Gastrocnemius medialis (tissue), 4 donors: ENCODE measurements around the gene GNG11. TPM values are rescaled to one million over a fixed set of nuclear protein-coding genes. Genes with fewer than 3 reads are reported as not detected.

Source experiments
- ATAC-seq, 2 donors: fragments of 150-250 bp; one replicate each; pipeline ENCODE4 v1.9.1; 2016
- DNase-seq, 2 donors: peaks; one replicate each; pipeline ENCODE4 v3.0.0-alpha.2; 2019
- H3K27ac ChIP-seq, 4 donors: fragments of 200-600 bp; sonication (generic); 1 replicate in 1 of 4; 2 replicates in 3 of 4; pipeline ENCODE4 v1.5.1; 2016 to 2018; ENCODE audit warnings: mild to moderate bottlenecking in 2 of 4, moderate library complexity in 1 of 4
- H3K27me3 ChIP-seq, 3 donors: fragments of 200-600 bp; sonication (generic) in 2 of 3; 1 replicate in 1 of 3; 2 replicates in 2 of 3; pipeline versions ENCODE4 v1.5.1 to v1.6.0; 2016 to 2019; ENCODE audit warnings: mild to moderate bottlenecking in 1 of 3, moderate library complexity in 1 of 3
- H3K36me3 ChIP-seq, 2 donors: fragments of 200-600 bp; sonication (generic) in 1 of 2; one replicate each; pipeline ENCODE4 v1.5.1; 2017 to 2018
- H3K4me1 ChIP-seq, 2 donors: fragments of 200-600 bp; sonication (generic) in 1 of 2; one replicate each; pipeline ENCODE4 v1.5.1; 2016 to 2017; ENCODE audit warnings: mild to moderate bottlenecking in 2 of 2
- H3K4me3 ChIP-seq, 4 donors: fragments of 200-600 bp; sonication (generic) in 3 of 4; 1 replicate in 1 of 4; 2 replicates in 3 of 4; pipeline ENCODE4 v1.5.1; 2016 to 2019; ENCODE audit warnings: mild to moderate bottlenecking in 2 of 4
- H3K9me3 ChIP-seq, 3 donors: fragments of 200-600 bp; sonication (generic) in 2 of 3; 1 replicate in 1 of 3; 2 replicates in 2 of 3; pipeline ENCODE4 v1.5.1; 2016 to 2019
- POLR2A ChIP-seq, 2 donors: fragments of 450-650 bp; IDR thresholded peaks; one replicate each; pipeline ENCODE4 v1.6.1; 2017; ENCODE audit warnings: antibody characterized with exemption in 2 of 2, mild to moderate bottlenecking in 2 of 2, moderate library complexity in 2 of 2
- in situ Hi-C, 4 donors: fragments of 200-750 bp; cut with MboI; loops; one replicate each; pipeline versions ENCODE4 v1.15.0 to v1.8.0; 2017; ENCODE audit warnings: low sequenced_read_pairs in 4 of 4
- intact Hi-C: fragments of 100-400 bp; cut with DNase I; formaldehyde crosslinking; loops from one replicate; pipeline ENCODE4 v1.15.1; 2023; ENCODE audit warnings: low total_unique reads
- total RNA-seq, 4 donors: library from RNA; depleted of rRNA; stranded (reverse); fragments of >200 nt; gene quantifications; one replicate each; pipeline versions ENCODE4 v1.1.0 to v1.2.3, GENCODE V29; 2016
- TF ChIP-seq, protein P1 (sequence below), 5 experiments: fragments of 450-650 bp in 3 of 5; fragments of 200-600 bp in 2 of 5; sonication (generic) in 2 of 5; IDR thresholded peaks in 4 of 5; conservative IDR thresholded peaks in 1 of 5; 1 replicate in 4 of 5; 2 replicates in 1 of 5; pipeline ENCODE4 v1.5.1; 2016 to 2019; ENCODE audit warnings: antibody characterized with exemption in 5 of 5, mild to moderate bottlenecking in 3 of 5, moderate library complexity in 3 of 5

Gene GNG11
- total RNA-seq, 4 donors from 2014 or later = 4.6 to 11.4 (median 6.9) TPM

- peak overlapping the region in 1 of 4 donors; percentile 5 for H3K27ac ChIP-seq
- intact Hi-C loops = no loop called here
- ATAC-seq = no peak
These were observed 27.9 kb downstream of the GNG11 start for GRCh38 chr7:93949423-93949822.

GRCh38 chr7:93955304-93955703 lies 33.8 kb downstream of the GNG11 start:
- in situ Hi-C loops (no loop called here), intact Hi-C loops (no loop called here)
- no peak overlapping the region for H3K27ac ChIP-seq
- H3K4me3 ChIP-seq = no peak overlapping the region
- no peaks in the 10 kb centered on the region for H3K36me3 ChIP-seq
- ATAC-seq (no peak), DNase-seq (no peak)
- no peaks in the 10 kb centered on the region for H3K4me1 ChIP-seq
- no peaks in the 10 kb centered on the region for H3K27me3 ChIP-seq
- TF ChIP-seq, protein P1, sequence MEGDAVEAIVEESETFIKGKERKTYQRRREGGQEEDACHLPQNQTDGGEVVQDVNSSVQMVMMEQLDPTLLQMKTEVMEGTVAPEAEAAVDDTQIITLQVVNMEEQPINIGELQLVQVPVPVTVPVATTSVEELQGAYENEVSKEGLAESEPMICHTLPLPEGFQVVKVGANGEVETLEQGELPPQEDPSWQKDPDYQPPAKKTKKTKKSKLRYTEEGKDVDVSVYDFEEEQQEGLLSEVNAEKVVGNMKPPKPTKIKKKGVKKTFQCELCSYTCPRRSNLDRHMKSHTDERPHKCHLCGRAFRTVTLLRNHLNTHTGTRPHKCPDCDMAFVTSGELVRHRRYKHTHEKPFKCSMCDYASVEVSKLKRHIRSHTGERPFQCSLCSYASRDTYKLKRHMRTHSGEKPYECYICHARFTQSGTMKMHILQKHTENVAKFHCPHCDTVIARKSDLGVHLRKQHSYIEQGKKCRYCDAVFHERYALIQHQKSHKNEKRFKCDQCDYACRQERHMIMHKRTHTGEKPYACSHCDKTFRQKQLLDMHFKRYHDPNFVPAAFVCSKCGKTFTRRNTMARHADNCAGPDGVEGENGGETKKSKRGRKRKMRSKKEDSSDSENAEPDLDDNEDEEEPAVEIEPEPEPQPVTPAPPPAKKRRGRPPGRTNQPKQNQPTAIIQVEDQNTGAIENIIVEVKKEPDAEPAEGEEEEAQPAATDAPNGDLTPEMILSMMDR (IDR thresholded peaks at IDR 0.05 in 4 of 5, conservative IDR thresholded peaks at IDR 0.05 in 1 of 5) = no peak
- TF ChIP-seq POLR2A (IDR thresholded peaks at IDR 0.05) = no peak
- no peaks in the 10 kb centered on the region for H3K9me3 ChIP-seq

More at GRCh38 chr7:93949423-93949822, 27.9 kb downstream of the GNG11 start:
- Histone ChIP-seq H3K4me3 (no peak overlapping the region), H3K4me1 (no peaks in the 10 kb centered on the region), H3K36me3 (no peaks in the 10 kb centered on the region), H3K27me3 (no peaks in the 10 kb centered on the region), H3K9me3 (no peaks in the 10 kb centered on the region)
- in situ Hi-C loops = no loop called here
- DNase-seq = no peak
- TF ChIP-seq POLR2A (IDR thresholded peaks at IDR 0.05) = no peak
- TF ChIP-seq, protein P1 (IDR thresholded peaks at IDR 0.05 in 4 of 5, conservative IDR thresholded peaks at IDR 0.05 in 1 of 5) = no peak

DNA sequence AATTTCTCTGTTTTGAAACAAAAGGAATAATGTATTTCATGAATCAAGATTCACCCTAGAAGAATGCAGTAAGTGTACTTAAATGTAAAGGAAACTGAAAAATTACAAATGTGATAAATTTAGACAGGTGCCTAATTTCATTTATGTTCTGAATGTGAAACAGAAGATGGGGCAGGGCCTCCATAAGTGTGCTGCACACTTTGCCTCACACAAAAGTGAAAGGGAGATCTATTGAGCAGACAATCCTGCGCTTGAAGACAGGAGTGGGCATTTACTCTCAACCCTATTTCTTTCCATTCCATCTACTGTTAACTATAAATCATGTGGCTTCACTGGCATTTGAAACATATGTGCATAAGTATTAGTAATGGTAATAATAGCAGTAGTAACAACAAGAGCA lies 36.2 kb downstream of the GNG11 start:
- Histone ChIP-seq H3K4me3 (no peak overlapping the region), H3K27me3 (no peaks in the 10 kb centered on the region), H3K27ac (no peak overlapping the region), H3K4me1 (no peaks in the 10 kb centered on the region), H3K9me3 (no peaks in the 10 kb centered on the region), H3K36me3 (no peaks in the 10 kb centered on the region)
- no peak for TF ChIP-seq POLR2A (IDR thresholded peaks at IDR 0.05)
- TF ChIP-seq, protein P1 (IDR thresholded peaks at IDR 0.05 in 4 of 5, conservative IDR thresholded peaks at IDR 0.05 in 1 of 5) = no peak
- DNase-seq (no peak), ATAC-seq (no peak)
- in situ Hi-C loops (no loop called here), intact Hi-C loops (no loop called here)

DNA sequence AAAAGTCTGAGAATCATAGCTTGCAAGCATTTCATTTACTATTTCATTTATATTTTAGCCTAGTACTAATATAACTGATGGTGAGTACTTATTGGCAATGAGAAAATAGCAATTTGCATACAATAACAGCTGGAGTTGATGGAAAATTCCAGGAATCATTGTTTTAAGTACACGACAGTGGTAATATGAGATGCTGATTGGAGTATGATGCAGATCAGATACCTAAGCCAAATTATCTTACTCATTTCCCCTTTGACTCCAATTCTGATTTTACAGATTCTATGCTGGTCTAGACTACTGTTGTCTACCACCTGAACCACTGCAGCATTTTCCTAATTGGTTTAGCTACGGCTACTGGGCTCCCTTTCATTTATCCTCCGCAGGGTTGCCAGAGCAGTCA lies 36.7 kb downstream of the GNG11 start:
- no peak for TF ChIP-seq POLR2A (IDR thresholded peaks at IDR 0.05)
- TF ChIP-seq, protein P1 (IDR thresholded peaks at IDR 0.05 in 4 of 5, conservative IDR thresholded peaks at IDR 0.05 in 1 of 5) = no peak
- Histone ChIP-seq H3K27me3 (no peaks in the 10 kb centered on the region), H3K27ac (no peak overlapping the region), H3K36me3 (no peaks in the 10 kb centered on the region), H3K4me3 (no peak overlapping the region), H3K4me1 (no peaks in the 10 kb centered on the region), H3K9me3 (no peaks in the 10 kb centered on the region)
- ATAC-seq (no peak), DNase-seq (no peak)
- in situ Hi-C loops (no loop called here), intact Hi-C loops (no loop called here)

DNA sequence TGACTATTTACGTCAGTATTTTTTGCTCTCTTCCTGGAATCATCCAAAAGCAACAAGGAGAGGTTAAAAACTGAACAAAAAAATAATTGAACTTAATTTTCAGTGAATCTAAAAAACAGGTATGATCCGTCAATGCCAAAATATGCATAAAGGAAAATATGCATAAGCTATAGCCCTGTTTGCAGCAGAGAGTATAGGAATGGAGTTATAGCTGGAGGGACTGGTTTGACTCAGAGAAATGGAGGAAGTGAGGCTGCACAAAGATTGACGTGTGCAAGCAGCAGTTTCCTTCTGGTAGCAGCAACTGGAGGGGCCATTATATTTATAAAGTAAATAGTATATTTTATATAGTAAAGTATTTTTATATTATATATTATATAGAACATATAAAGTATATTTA lies 37.1 kb downstream of the GNG11 start:
- Histone ChIP-seq H3K4me3 (no peak overlapping the region), H3K27me3 (no peaks in the 10 kb centered on the region), H3K4me1 (no peaks in the 10 kb centered on the region), H3K27ac (no peak overlapping the region), H3K36me3 (no peaks in the 10 kb centered on the region), H3K9me3 (no peaks in the 10 kb centered on the region)
- TF ChIP-seq, protein P1 (IDR thresholded peaks at IDR 0.05 in 4 of 5, conservative IDR thresholded peaks at IDR 0.05 in 1 of 5) = no peak
- TF ChIP-seq POLR2A (IDR thresholded peaks at IDR 0.05) = no peak
- DNase-seq = no peak
- no peak for ATAC-seq
- intact Hi-C loops (no loop called here), in situ Hi-C loops (no loop called here)
